ENCODE data around the gene CHD9.
"Not testable (repeated sequence)": the region's sequence is repeated elsewhere in the genome, so short reads cannot be mapped to it uniquely, and the experiment has no call there.

The CHD9 gene

GRCh38 chr16:53185741-53186140 is 130.9 kb downstream of the CHD9 start:
- not testable (repeated sequence) for DNase-seq (ENCODE audit: low read depth in 3 of 3, low spot score in 1 of 3)

- no peak for DNase-seq (ENCODE audit: low read depth in 3 of 3, low spot score in 1 of 3)
Measured at GRCh38 chr16:53187775-53188174, 133.0 kb downstream of the CHD9 start.

- DNase-seq (ENCODE audit: low read depth in 3 of 3, low spot score in 1 of 3): no peak
Measured at GRCh38 chr16:53191413-53191812, 136.6 kb downstream of the CHD9 start.

- DNase-seq (ENCODE audit: low read depth in 3 of 3, low spot score in 1 of 3): no peak
Measured at GRCh38 chr16:53198933-53199332, 144.1 kb downstream of the CHD9 start.

GRCh38 chr16:53201900-53202299 is 147.1 kb downstream of the CHD9 start:
- no peak for DNase-seq (ENCODE audit: low read depth in 3 of 3, low spot score in 1 of 3)

GRCh38 chr16:53202398-53202797 is 147.6 kb downstream of the CHD9 start:
- DNase-seq (ENCODE audit: low read depth in 3 of 3, low spot score in 1 of 3): no peak

GRCh38 chr16:53207810-53208752 is 153.3 kb downstream of the CHD9 start:
- DNase-seq (ENCODE audit: low read depth in 3 of 3, low spot score in 1 of 3): no peak

GRCh38 chr16:53209429-53209828 is 154.6 kb downstream of the CHD9 start:
- no peak for DNase-seq (ENCODE audit: low read depth in 3 of 3, low spot score in 1 of 3)

- DNase-seq (ENCODE audit: low read depth in 3 of 3, low spot score in 1 of 3): no peak
Measured at GRCh38 chr16:53209877-53210276, 155.1 kb downstream of the CHD9 start.

- DNase-seq (ENCODE audit: low read depth in 3 of 3, low spot score in 1 of 3): no peak
Measured at GRCh38 chr16:53211253-53211652, 156.5 kb downstream of the CHD9 start.

GRCh38 chr16:53212893-53213223 is 158.1 kb downstream of the CHD9 start:
- DNase-seq (ENCODE audit: low read depth in 3 of 3, low spot score in 1 of 3): no peak

GRCh38 chr16:53213542-53213941 is 158.8 kb downstream of the CHD9 start:
- no peak for DNase-seq (ENCODE audit: low read depth in 3 of 3, low spot score in 1 of 3)

GRCh38 chr16:53216798-53217197 is 162.0 kb downstream of the CHD9 start:
- no peak for DNase-seq (ENCODE audit: low read depth in 3 of 3, low spot score in 1 of 3)

GRCh38 chr16:53219371-53219770 is 164.6 kb downstream of the CHD9 start:
- DNase-seq (ENCODE audit: low read depth in 3 of 3, low spot score in 1 of 3): no peak

- DNase-seq (ENCODE audit: low read depth in 3 of 3, low spot score in 1 of 3): no peak
Measured at GRCh38 chr16:53219795-53220454, 165.1 kb downstream of the CHD9 start.

GRCh38 chr16:53220585-53220984 is 165.8 kb downstream of the CHD9 start:
- DNase-seq (ENCODE audit: low read depth in 3 of 3, low spot score in 1 of 3): no peak

- no peak for DNase-seq (ENCODE audit: low read depth in 3 of 3, low spot score in 1 of 3)
Measured at GRCh38 chr16:53224951-53225533, 170.3 kb downstream of the CHD9 start.

- no peak for DNase-seq (ENCODE audit: low read depth in 3 of 3, low spot score in 1 of 3)
Measured at GRCh38 chr16:53232826-53233529, 178.2 kb downstream of the CHD9 start.

GRCh38 chr16:53234836-53235235 is 180.0 kb downstream of the CHD9 start:
- no peak for DNase-seq (ENCODE audit: low read depth in 3 of 3, low spot score in 1 of 3)

- DNase-seq (ENCODE audit: low read depth in 3 of 3, low spot score in 1 of 3): no peak
Measured at GRCh38 chr16:53235851-53236250, 181.1 kb downstream of the CHD9 start.

GRCh38 chr16:53249331-53249730 is 194.5 kb downstream of the CHD9 start:
- DNase-seq (ENCODE audit: low read depth in 3 of 3, low spot score in 1 of 3): no peak

- DNase-seq (ENCODE audit: low read depth in 3 of 3, low spot score in 1 of 3): no peak
Measured at GRCh38 chr16:53257001-53257400, 202.2 kb downstream of the CHD9 start.
